HG03571 (cell line): ENCODE results near the gene RFX5.
"Not testable (repeated sequence)": the region's sequence is repeated elsewhere in the genome, so short reads cannot be mapped to it uniquely, and the experiment has no call there.

Source experiments
- ATAC-seq: cut with Tn5 transposase; IDR thresholded peaks from one replicate; pipeline ENCODE4 v1.9.1; 2021; ENCODE audit not compliant: unreplicated experiment

The RFX5 gene

DNA sequence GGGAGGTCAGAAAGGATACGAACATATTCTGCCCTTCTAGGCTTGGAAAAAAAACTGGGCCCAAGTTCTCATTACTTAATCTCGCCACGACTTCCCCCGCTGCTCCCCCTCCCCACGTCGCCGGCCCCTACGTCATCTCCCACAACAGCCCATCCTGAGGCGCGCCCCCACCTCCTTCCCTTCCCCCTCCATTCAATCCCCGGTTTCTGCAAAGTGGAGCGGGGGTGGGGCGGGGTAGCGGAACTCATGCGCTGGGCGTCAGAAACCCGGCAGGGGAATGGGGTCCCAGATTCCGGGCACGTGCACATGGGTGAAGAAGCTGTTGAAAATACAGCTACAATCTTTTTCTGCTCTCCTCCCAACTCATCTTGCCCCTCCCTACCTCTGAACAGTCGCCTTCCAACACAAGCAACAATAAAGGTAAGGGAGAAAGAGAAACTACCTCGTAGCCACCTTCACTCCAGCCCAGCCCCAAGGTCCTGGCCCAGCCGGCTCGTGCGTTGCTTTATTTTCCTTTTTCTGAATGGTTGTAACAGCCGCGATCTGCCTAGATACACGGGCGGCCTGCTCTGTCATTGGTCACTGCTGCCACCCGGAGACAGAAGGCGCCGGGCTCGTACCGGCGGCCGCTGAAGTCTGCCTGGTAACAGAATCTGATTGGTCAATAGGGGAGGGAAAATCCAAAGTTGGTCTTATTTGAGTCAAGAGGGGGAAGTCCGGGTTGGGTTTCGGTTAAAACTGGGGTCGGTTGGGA, at the start of gene RFX5:
Gene RFX5, minus strand, starts transcription at position 484 of the 754 bp plus-strand sequence. CDS start 932 bp downstream, outside the sequence.
- peak; percentile 92 for ATAC-seq

DNA sequence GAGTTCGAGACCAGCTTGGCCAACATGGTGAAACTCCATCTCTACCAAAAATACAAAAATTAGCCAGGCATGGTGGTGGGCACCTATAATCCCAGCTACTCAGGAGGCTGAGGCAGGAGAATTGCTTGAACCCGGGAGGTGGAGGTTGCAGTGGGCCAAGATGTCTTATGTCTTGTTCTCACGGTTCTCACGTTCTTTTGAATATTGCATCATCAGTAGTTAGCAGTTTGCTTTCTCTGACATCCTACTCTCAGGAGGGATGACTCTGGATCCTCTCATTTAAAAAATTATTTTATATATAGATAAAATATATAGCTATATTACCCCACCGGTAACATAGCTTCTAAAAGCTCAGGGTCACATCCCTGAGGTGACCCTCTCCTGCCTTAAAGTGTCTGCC, 49.2 kb upstream of the RFX5 start:
- not testable (repeated sequence) for ATAC-seq

DNA sequence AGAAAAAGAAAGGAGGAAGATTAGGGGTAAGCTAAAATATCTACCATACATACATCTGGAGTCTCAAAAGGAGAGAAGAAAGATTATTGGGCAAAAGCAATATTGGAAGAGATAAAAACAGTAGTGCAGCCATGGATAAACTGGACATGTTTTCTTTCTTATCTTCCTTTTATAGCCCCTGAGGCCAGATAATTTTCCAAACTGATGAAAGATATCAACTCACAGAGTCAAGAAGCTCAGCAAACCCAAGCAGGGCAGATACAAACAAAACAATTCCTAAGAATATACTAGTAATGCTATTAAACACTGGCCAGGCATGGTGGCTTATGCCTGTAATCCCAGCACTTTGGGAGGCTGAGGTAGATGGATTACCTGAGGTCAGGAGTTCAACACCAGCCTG, 46.5 kb upstream of the RFX5 start:
- ATAC-seq, result no peak

DNA sequence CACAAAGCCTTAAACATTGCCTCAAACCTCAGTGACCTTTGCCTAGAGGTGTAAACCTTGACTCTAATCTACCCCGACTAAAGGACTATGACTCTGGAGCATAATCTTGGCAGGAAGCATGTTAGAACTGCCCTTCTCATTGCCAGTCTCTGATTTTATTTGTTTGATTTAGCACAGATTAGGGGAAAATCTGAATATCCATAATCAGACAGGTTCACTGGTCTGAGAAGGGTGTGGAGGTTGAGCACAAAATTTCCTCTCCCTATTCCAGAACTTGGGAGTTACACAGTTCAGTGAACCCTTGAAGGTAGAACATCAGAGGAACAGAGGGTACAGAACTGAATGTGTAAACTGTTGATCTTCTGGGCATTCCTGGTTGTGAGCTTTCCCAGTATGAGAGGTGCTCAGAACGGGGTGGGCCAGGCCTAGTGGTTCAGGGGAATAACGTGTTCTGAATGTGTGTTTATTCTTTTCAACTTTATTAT, 44.1 kb upstream of the RFX5 start:
- ATAC-seq, result no peak

DNA sequence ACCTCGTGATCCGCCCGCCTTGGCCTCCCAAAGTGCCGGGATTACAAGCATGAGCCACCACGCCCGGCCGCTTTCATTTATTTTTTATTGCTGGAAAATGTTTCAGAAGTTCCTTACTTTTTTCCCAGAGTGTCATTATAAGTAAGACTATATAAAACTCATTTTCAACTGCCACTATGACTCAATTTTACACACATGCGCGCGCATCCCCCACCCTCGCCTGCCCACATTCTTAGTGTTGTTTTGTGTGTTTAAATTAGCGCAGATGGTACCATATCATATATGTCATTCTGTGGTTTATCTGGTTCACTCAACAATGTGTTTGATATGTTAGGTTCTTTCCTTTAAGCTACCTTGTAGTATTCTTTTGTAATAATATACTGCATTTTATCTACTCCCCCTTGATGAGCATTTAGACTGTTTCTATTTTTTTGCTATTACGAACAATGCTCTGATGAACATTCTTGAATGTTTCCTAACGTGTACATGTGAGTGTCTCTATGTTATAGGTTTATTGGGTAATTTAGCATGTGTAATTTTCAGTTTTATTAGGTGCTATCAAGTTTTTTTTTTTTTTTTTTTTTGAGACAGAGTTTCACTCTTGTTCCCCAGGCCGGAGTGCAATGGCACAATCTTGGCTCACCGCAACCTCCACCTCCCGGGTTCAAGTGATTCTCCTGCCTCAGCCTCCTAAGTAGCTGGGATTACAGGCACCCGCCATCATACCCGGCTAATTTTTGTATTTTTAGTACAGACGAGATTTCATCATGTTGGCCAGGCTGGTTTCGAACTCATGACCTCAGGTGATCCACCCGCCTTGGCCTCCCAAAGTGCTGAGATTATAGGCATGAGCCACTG, 43.4 kb upstream of the RFX5 start:
- ATAC-seq, result not testable (repeated sequence)

DNA sequence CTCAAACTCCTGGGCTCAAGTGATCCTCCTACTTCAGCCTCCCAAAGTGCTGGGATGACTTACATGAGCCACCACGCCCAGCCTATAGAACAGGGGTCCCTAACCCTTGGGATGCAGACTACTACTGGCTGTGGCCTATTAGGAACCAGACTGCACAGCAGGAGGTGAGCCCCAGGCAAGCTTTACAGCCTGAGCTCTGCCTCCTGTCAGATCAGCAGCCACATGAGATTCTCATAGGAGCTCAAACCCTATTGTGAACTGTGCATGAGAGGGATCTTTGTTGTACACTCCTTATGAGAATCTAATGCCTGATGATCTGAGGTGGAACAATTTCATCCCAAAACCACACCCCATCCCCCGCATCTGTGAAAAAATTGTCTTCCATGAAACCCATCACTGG, 39.0 kb upstream of the RFX5 start:
- no peak for ATAC-seq

DNA sequence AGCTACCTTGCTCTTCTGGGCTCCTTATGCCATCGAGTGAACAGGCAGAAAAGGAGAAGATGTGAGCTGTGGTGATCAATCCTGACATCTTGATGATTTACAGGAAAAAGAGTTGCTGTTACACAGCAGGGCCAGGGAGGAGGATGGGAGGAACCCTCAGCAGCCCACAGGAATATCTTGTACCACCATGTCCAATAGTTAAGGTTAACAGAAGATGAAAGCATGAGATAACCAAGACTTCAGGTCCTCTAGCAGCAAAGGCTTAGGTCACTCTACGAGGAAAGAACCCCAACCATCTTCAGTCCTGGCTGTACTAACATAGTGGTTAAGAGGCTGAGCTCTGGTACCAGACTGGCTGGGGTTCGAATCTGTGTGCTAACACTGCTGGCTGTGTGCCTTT, 37.5 kb upstream of the RFX5 start:
- ATAC-seq, result no peak

DNA sequence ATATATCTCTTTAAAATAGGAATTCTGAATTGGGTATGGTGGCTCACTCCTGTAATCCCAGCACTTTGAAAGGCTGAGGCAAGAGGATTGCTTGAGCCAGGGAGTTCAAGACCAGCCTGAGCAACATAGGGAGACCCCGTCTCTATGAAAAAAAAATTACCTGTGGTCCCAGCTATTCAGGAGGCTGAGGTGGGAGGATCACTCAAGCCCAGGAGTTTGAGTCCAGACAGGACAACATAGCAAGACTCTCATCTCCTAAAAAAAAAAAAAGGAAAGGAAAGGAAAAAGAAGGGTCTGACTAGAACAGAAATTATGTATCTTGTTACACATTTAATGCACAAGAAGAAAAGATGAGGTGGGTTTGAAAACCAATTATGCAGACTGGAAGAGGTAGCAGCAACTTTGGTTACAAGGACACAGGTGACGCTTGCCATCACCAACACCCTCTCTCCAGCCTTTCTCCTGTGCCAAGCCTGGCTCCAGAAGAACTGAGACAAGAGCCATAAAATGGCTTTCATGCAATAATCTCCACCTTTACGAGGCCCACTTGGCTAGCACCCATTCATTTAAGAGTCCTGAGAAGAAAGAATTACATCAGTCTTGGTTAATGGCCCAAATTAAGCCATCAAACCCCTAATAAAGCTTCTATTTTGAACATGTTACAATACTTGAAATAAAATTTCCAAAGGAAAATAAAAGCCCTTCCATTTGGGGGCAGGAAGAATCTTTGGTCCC, 30.3 kb upstream of the RFX5 start:
- no peak for ATAC-seq

DNA sequence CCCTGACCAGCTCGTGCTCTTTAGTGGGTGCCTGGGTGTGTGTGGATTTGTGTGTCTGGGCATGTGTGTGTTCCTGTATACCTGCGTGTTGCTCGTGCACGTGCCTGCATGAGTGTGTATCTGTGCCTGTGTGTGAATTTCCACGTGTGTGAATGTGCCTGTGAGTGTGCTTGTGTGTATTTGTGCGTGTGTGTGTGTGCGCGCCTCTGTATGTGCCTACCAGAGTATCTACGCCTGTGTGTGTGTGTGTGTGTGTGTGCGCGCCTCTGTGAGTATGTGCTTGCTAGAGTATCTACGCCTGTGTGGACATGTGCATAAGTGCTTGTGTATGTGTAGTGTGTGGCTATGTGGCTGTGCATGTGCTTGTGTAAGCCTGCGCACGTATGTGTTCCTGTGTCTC, 26.1 kb upstream of the RFX5 start:
- ATAC-seq, result no peak

DNA sequence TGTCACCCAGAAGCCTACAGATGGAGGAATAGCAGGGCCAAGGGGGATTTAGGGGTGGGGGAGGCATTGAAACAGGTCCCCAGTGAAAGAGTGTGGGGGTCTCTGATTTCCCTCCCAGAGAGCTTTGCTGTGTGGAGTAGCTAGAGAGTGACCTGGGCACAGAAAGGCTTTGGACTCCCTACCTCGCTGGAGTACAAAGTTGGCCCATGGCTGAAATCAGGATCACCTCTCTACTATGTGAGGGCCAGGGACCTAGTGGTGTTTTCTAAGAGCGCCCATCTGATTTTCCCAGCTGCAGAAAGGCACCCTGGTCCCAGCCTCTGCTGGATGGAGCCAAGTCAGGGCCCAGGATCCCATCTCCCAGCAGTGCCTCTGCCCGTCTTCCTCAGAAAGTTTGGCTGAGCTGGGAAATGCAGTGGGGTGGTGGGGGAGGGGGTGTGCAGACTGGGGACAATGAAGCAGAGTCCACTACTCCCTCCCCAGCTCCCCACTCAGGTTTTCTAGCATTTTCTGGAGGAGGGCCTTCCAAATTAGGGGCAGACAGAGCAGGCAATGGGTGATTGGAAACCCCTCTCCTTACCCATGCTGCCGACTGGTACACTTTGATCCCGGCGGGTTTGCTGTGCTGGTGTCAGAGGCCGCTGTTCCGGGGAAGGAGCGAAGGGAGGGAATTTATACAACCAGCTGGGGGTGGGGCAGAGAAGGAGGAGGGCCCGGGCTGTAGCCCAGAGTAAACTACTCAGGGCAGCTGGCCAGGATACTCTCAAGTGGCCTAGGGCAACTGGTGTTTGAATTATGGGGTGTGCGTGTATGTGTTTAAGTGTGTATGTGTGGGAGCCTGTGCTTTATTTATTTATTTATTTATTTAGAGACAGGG, 25.2 kb upstream of the RFX5 start, which contains the start of gene SELENBP1:
Gene SELENBP1, minus strand, starts transcription at position 648 of the 877 bp plus-strand sequence. Its CDS starts 64 bp downstream, at position 584.
- no peak for ATAC-seq

DNA sequence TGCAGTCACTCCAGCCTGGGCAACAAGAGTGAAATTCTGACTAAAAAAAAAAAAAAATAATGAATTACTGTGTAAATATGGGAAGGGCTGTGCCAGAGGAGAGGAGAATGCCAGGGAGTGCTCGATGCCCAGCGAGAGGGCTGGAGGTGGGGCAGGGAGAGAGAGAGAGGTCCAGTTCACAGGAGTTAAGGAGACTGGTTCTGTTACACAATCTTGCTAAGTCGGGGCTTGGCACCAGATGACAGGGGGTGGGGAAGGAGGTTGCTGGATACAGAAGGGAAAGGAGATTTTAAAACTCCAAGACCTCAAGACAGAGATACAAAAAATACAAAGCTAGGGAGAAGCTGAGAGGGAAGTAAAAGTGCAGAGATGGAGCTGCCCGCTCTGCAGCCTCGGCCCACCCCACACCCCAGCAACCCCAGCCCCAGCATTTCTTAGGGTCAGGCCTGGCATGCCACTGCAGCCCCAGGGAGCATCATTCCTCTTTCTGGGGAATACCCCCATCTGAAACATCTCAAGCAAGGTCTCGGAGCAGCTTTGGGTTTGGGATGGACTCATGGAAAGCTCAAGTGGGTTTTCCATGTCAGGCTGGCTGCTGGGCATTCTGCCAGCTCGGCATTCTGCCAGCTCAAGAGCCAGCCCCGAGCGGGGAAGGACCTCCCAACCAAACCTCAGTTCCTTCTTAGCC, 24.5 kb upstream of the RFX5 start:
- no peak for ATAC-seq

DNA sequence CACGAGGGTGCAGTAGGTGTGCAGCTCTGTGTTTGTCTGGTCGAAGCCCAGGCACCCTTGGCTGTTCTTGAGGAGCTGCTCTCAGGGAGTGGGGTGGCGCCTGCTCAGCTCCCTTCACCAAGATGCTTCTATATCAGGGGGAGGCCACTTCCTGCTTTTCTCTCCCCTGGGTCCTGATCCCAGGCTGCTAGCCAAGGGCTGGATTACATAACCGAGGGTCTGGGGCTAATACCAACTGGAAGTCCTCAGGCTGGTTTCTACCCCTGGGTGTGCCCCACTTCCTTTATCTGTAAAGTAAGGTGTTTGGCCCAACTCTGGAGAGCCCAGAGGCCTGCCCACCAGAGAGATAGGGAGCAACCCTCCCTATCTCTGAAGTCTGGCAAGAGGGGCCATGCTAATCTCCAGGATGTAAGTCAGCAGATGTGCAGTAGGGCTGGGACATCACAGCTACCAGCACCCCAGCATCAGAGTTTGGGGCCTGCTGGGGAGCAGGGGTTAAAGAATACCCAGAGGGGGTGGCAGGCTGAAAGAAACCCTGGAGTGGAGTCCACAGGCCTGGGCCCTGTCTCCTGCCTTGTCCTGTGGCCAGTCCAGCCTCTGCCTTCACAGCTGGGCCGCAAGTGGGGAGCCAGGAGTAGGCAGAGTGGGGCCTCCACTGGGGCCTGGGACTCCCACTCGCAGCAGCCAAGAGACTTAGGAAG, 23.3 kb upstream of the RFX5 start:
- ATAC-seq, result no peak

DNA sequence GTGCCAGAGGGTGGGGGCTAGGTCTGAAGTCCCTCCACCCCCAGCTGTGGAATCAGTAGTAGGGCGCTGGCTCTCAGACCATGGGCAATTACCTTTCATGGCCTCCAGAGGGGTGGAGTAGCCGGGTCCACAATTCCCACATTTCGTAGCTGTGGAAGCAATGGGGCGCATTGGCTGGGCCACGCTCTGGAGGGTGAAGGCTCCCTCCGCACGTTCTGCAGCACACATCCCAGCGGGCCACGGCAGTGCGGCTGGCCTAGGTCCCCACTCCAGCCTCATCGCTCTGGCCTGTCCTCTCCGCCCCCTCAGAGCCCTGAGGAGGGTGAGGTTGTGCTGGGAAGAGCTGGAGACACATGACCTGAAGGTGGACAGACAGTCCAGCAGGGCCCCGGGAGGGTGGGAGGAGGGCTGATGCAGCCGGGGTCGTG, 22.6 kb upstream of the RFX5 start:
- ATAC-seq, result no peak

DNA sequence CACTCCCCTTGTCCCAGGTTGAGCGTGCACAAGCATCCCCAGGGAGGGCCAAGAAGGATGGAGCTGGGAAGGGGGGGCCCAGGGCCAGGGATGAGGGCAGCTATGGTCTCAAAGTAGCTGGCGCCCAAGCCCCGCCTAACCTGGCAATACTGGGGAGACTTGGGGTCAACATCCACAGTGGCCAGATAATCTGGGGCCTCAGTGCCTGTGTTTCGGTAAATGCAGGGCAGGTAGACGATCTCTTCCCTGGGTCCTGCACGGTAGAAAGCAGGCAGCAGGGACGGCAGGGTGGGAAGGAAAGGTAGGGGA, 22.2 kb upstream of the RFX5 start:
- ATAC-seq, result no peak

DNA sequence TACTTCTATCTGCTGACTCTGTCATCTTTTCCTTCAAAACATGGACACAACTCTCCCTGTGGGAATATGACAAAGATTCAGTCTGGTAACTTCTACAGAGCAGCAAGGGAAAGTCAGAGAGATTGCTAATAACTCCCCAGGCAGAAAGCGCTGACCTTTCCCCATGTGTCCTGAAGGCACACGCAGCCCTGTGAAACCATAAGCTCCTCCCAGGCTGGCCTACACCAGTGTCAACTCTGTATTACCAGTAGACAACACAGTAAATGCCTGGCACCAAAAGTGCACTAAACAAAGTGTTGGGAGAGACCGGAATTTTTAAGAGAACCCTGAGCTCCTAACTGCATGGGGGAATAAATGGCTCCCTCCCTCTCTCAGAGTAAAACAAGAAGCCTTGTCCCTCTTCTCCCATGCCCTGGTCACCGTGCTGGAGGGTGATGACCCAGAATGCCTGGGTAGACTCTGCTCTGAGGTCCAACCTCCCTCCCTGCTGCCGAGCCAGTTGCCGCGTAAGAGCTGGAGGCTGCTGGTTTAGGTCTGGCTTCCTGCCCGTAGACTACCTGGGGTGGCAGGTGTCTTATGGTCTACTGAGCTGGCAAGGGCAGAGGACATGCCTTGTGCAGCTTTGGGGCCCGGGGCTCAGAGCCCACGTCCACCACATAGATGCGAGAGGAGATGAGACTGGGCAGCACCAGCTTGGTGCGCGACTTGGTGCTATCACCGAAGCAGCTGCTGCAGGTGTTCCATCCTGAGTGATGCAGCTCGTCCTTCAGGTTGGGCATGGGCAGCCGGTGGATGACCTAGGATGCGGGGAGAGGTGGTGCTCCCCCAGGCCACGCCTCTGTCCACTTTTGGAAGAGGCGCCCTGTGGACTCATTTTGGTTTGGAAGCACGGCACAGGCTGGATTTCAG, 21.6 kb upstream of the RFX5 start:
- ATAC-seq, result no peak

DNA sequence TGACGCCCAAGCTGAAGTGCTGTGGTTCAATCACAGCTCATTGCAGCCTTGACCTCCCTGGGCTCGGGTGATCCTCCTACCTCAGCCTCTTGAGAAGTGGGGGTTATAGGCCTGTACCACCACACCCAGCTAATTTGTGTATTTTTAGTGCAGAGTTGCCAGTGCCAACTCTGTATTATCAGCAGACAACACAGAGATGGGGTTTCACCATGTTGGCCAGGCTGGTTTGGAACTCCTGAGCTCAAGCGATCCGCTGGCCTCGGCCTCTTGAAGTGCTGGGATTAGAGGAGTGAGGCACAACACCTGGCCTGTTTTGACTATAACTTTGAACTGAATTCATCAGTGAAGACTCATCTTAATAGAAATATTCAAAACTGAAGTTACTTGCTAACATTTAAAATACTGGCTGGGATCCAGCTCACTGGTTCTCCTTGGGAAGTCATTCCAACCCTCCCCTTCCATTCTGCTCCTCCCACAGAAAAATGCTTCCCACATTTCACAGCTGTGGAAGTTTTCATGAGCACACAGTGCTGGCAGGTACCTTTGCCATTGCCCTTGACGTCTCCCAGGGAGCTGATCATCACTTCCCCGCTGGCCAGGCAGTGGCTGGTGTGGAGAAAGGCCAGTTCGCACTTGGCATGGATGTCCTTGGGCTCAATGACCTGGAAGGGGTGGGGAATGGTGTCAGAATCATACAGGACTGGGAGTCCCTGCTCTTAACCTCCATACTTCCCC, 20.8 kb upstream of the RFX5 start:
- ATAC-seq, result no peak

DNA sequence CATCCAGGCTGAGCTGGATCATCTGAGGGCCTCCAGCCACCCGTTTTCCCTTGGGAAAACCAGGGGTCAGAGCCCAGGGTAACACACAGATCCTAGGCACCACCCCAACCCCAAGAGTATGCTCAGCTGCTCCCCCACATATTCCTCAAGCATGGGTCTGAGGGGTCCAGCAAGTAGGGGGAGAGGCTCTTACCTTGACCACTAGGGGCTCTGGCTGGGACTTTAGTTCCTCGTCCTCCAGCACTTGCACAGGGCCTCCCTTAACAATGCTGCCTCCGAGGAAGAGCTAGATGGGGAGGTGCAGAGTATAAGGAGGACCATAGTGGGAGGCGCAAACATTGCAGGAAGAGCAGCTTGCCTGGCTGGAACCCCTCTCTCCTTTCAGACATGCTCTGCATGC, 17.9 kb upstream of the RFX5 start:
- ATAC-seq, result no peak
